Esophagus squamous epithelium (tissue), 5 donors: ENCODE results near the gene TROAP. TPM values are rescaled to one million over a fixed set of nuclear protein-coding genes. Genes with fewer than 3 reads are reported as not detected.

Experiments used
- DNase-seq: peaks from one replicate; lab custom pipeline; 2025; lab: John Stamatoyannopoulos, UW
- H3K27ac ChIP-seq, 4 donors: fragments of 200-600 bp; sonication (generic); one replicate each; pipeline ENCODE4 v1.5.1; 2016 to 2019; ENCODE audit warnings: mild to moderate bottlenecking in 1 of 4
- H3K27me3 ChIP-seq, 4 donors: fragments of 200-600 bp; sonication (generic); 1 replicate in 3 of 4; 2 replicates in 1 of 4; pipeline versions ENCODE4 v1.5.1 to v1.6.0; 2017 to 2021; ENCODE audit warnings: antibody characterized with exemption in 1 of 4
- H3K36me3 ChIP-seq, 3 donors: fragments of 200-600 bp; sonication (generic); one replicate each; pipeline ENCODE4 v1.5.1; 2016 to 2019
- H3K4me1 ChIP-seq, 3 donors: fragments of 200-600 bp; sonication (generic); one replicate each; pipeline ENCODE4 v1.5.1; 2017 to 2019
- H3K4me3 ChIP-seq, 4 donors: fragments of 200-600 bp; sonication (generic); 1 replicate in 3 of 4; 2 replicates in 1 of 4; pipeline ENCODE4 v1.5.1; 2016 to 2019; ENCODE audit warnings: mild to moderate bottlenecking in 2 of 4, moderate library complexity in 1 of 4
- H3K9me3 ChIP-seq, 3 donors: fragments of 200-600 bp; sonication (generic); one replicate each; pipeline ENCODE4 v1.5.1; 2016 to 2019
- POLR2A ChIP-seq, 4 donors: fragments of 450-650 bp; IDR thresholded peaks; one replicate each; pipeline ENCODE4 v1.6.1; 2017; ENCODE audit warnings: antibody characterized with exemption in 4 of 4, mild to moderate bottlenecking in 4 of 4, moderate library complexity in 3 of 4
- WGBS, 2 donors: methylation state at CpG; one replicate each; pipeline ENCODE4 v1.1.5; 2018; 5-methylcytosine and 5-hydroxymethylcytosine counted together
- intact Hi-C: fragments of 100-400 bp; cut with DNase I; formaldehyde crosslinking; loops from one replicate; pipeline ENCODE4 v1.15.0; 2022
- total RNA-seq, 4 donors: library from RNA; depleted of rRNA; stranded (reverse); fragments of >200 nt; gene quantifications; one replicate each; pipeline ENCODE4 v1.1.0, GENCODE V29; 2016
- TF ChIP-seq, protein P1 (sequence below), 6 experiments: fragments of 450-650 bp in 4 of 6; fragments of 200-600 bp in 2 of 6; sonication (generic) in 2 of 6; IDR thresholded peaks; one replicate each; pipeline ENCODE4 v1.5.1; 2016 to 2019; ENCODE audit warnings: antibody characterized with exemption in 6 of 6, mild to moderate bottlenecking in 4 of 6, moderate library complexity in 4 of 6
- donor health status: DM: yes; HTN: yes; CAD: no.

TROAP gene
- total RNA-seq, 4 donors from 2014 or later = 4.6 to 17.5 (median 8.8) TPM

DNA sequence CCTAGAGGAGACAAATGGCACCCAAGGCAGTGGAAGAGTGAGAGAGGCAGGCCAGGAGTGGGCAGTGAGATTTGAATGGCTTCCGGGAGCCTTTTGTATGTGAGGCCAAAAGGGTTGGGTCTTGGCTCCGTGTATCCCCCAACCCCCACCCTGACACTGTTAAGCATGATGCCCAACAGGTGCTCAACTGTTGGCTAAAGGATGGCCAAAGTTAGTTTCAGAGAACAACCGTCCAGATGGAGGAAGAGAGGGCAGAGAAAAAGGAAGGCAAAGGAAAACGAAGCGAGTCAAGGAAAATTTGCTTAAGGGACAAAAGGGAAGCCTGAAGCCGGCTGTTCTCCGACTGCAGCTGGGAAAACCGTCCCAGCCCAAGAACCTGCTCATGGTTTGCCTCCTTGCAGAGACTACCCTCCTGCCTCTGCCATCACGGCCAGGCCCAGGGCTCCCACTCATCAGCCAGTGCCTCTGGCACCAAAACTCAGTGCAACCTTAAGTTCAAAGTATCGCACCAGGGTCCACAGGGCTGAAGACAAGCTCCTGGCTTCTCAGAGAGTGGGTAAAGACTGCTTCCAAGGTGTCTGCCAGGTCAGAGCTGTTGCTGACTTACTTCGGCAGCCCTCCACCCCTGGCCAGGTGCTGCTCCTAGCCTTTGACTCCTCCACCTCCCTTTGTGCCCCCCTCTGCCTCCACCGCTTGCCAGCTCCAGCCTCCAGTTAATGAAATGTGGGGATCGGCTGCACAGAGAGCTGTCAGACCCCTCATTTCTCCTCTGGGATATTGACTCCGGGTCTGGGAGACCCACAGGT, 18.1 kb downstream of the TROAP start:
- Histone ChIP-seq H3K27me3 (peaks cover 17 to 100% (median 32%) of the 10 kb centered on the region in 4 donors), H3K9me3 (no peaks in the 10 kb centered on the region), H3K4me1 (peaks cover 38 to 56% (median 45%) of the 10 kb centered on the region in 3 donors), H3K36me3 (no peaks in the 10 kb centered on the region), H3K4me3 (no peak overlapping the region), H3K27ac (no peak overlapping the region)
- no peak for TF ChIP-seq POLR2A (IDR thresholded peaks at IDR 0.05)
- TF ChIP-seq, protein P1, sequence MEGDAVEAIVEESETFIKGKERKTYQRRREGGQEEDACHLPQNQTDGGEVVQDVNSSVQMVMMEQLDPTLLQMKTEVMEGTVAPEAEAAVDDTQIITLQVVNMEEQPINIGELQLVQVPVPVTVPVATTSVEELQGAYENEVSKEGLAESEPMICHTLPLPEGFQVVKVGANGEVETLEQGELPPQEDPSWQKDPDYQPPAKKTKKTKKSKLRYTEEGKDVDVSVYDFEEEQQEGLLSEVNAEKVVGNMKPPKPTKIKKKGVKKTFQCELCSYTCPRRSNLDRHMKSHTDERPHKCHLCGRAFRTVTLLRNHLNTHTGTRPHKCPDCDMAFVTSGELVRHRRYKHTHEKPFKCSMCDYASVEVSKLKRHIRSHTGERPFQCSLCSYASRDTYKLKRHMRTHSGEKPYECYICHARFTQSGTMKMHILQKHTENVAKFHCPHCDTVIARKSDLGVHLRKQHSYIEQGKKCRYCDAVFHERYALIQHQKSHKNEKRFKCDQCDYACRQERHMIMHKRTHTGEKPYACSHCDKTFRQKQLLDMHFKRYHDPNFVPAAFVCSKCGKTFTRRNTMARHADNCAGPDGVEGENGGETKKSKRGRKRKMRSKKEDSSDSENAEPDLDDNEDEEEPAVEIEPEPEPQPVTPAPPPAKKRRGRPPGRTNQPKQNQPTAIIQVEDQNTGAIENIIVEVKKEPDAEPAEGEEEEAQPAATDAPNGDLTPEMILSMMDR (IDR thresholded peaks at IDR 0.05) = no peak
- WGBS, 2 donors = 51 to 54% methylated on average over 7 to 14 of the region's 14 CpGs
- no peak for DNase-seq
- intact Hi-C loops = no loop called here

DNA sequence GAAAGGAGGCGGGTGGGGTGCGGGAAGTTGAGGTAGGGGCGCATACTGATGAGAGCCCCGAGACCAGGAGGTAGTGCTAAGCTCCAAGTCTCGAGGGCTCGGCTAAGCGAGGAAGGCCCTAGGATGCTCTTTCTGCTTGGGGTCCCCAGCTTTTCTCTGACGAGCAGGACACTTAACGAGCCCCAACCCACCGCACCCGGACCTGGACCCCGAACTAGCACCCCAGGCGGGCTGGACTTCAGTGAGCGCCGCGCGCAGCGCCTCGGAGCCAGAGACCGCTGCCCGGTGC, 18.7 kb downstream of the TROAP start:
- intact Hi-C loops = no loop called here
- 44 to 80% methylated on average over 1 to 20 of the region's 21 CpGs for WGBS, 2 donors
- TF ChIP-seq, protein P1 (IDR thresholded peaks at IDR 0.05) = no peak
- TF ChIP-seq POLR2A (IDR thresholded peaks at IDR 0.05) = no peak
- Histone ChIP-seq H3K4me1 (peaks cover 41 to 56% (median 45%) of the 10 kb centered on the region in 3 donors), H3K27me3 (peaks cover 12 to 100% (median 32%) of the 10 kb centered on the region in 4 donors), H3K27ac (no peak overlapping the region), H3K9me3 (no peaks in the 10 kb centered on the region), H3K4me3 (peak overlapping the region in 3 of 4 donors; percentile 41 to 70 (median 46)), H3K36me3 (no peaks in the 10 kb centered on the region)
- no peak for DNase-seq

DNA sequence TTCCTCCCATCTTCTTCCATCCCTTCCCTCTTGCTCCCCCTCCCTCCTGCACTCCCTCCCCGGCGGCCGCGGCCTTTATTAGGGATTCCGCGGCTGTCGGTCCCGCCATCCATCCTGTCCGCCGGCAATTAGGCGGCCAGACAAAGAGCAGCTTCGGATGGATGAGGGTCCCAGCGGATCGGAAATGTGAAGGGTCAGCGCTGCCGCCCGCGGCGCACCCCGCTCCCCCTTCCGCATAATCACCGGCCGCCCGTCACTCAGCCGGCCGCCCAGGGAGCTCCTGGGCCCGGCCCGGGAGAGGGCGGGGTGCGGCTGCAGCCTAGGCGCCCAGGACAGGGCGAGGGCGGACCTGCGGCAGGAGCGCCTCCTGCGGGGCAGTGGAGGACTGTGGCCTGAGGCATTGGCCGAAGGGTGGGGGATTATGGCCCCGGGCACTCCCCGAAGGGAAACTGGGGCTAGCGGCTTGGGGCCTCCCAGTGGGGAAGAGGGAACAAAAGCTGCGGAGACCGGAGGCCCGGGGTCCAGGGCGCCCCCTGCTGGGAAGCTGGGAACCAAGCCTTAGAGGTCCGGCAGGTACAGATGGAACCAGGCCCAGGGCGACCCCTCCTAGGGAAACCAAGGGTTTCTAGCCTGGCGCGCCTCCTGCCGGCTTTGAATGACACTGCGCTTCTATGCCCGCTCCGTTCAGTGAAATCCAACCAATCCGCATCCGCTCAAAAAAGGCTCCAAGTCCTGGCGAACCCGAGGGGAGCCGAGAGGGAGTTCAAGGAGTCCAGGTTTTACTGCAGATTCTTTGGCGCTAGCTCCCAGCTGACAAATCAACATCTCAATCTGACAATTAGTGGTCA, 19.2 kb downstream of the TROAP start:
- 3% methylated on average over 13 of the region's 58 CpGs; no CpG with 5 or more reads in 1 of the 2 donors for WGBS, 2 donors
- Histone ChIP-seq H3K27ac (no peak overlapping the region), H3K36me3 (no peaks in the 10 kb centered on the region), H3K4me3 (peak overlapping the region; percentile 11 to 70 (median 44)), H3K27me3 (peaks cover 14 to 100% (median 30%) of the 10 kb centered on the region in 4 donors), H3K9me3 (no peaks in the 10 kb centered on the region), H3K4me1 (peaks cover 41 to 56% (median 47%) of the 10 kb centered on the region in 3 donors)
- TF ChIP-seq, protein P1 (IDR thresholded peaks at IDR 0.05) = peak; percentile 71 to 77 (median 76)
- TF ChIP-seq POLR2A (IDR thresholded peaks at IDR 0.05) = no peak
- DNase-seq = no peak
- intact Hi-C loops = no loop called here

DNA sequence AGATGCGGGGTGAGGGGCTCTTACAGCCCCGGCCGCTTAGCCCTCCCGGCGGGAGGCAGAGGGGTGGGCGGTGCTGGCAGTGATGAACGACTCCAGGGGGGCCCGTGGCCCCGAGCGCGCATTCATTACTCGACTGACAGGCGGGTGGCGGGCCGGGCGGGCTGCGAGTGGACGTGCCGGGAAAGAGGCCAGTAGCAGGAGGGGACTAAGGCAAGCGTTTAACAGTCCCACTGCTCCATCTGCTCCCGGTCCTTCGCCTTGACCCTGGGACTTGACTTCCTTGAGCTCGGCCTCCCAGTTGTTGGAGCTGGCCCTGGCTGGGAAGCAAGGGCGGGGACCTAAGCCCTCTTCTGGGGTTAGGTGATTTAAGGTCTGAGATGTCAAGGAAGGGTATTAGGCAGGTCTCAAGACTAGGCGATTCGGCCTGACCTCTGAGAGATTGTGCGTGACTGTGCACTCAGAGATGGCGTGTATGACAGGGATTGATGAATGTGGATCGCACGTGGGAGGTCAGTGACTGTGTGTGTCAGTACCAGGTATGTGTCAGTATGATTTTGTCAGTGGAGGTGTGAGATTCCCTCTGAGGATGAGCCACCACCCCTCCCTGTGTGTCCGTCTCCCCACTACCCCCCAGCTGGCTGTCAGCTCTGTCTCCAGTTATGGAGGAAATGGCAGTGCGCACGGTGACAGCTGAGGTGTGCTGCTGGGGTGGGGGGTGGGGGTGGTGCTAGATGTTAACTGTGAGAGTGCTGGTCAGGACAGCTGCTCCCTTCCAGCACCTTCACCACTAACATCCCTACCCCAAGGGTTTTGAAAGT, 20.1 kb downstream of the TROAP start:
- no peak for TF ChIP-seq POLR2A (IDR thresholded peaks at IDR 0.05)
- TF ChIP-seq, protein P1 (IDR thresholded peaks at IDR 0.05) = no peak
- no peaks in the 10 kb centered on the region for H3K9me3 ChIP-seq
- intact Hi-C loops = no loop called here
- no peak for DNase-seq
- H3K4me1 ChIP-seq = peaks cover 47 to 60% (median 54%) of the 10 kb centered on the region in 3 donors
- no peak overlapping the region for H3K27ac ChIP-seq
- 2 to 4% methylated on average over 9 to 12 of the region's 33 CpGs for WGBS, 2 donors
- peak overlapping the region; percentile 11 to 70 (median 44) for H3K4me3 ChIP-seq
- no peaks in the 10 kb centered on the region for H3K36me3 ChIP-seq
- peaks cover 16 to 100% (median 26%) of the 10 kb centered on the region in 4 donors for H3K27me3 ChIP-seq
